Neural crest cell (in vitro differentiated cells): ENCODE data around the gene MAP3K7CL. TPM values are rescaled to one million over a fixed set of nuclear protein-coding genes. Genes with fewer than 3 reads are reported as not detected.

Experiments
- DNase-seq: peaks from one replicate; pipeline ENCODE4 v3.0.0; 2021; ENCODE audit warnings: low read depth, mixed read lengths, low spot score
- H3K27ac Mint-ChIP-seq: one replicate; pipeline ENCODE4 v1.8.0; 2021; ENCODE audit warnings: mild to moderate bottlenecking, mixed read lengths; ENCODE audit not compliant: unreplicated experiment
- H3K27me3 Mint-ChIP-seq: 2 replicates; pipeline ENCODE4 v1.8.0; 2021; ENCODE audit warnings: low read depth, mild to moderate bottlenecking, mixed read lengths
- H3K36me3 Mint-ChIP-seq: 2 replicates; pipeline ENCODE4 v1.8.0; 2021; ENCODE audit warnings: low read depth, mild to moderate bottlenecking, mixed read lengths
- H3K4me1 Mint-ChIP-seq: 2 replicates; pipeline ENCODE4 v1.8.0; 2021; ENCODE audit warnings: mixed read lengths
- H3K4me3 Mint-ChIP-seq: one replicate; pipeline ENCODE4 v1.8.0; 2021; ENCODE audit warnings: mild to moderate bottlenecking, mixed read lengths
- H3K9me3 Mint-ChIP-seq: 2 replicates; pipeline ENCODE4 v1.8.0; 2021; ENCODE audit warnings: mixed read lengths
- total RNA-seq: library from RNA; stranded (reverse); gene quantifications from 2 replicates; pipeline ENCODE4 v1.2.1, GENCODE V29; 2021
- TF ChIP-seq, protein P1 (sequence below): fragments of 200-600 bp; sonication (generic); conservative IDR thresholded peaks from 2 replicates; pipeline ENCODE4 v1.5.0; 2021; ENCODE audit warnings: antibody characterized with exemption, mild to moderate bottlenecking

The MAP3K7CL gene
- total RNA-seq, 1 donor from 2014 or later: not detected

DNA sequence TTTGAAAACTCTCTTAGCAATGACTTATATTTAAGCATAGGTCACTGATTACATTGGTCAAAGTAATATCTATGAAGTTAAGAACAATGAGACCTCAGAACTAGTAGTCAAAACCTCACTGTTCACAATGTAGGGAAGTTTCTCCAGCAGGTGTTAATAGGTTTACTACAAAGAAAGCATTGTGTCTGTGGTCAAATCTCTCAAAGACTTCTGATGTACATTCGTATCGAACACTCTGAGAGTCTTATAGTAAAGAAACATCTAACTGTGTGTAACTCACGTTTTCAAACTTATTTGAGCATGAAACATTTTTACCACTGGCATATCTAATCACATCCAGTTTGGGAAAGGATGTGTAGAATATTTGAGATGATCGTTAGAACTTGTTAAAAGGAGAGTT is 76.0 kb downstream of the MAP3K7CL start:
- peaks cover 10% of the 10 kb centered on the region for H3K4me1 Mint-ChIP-seq
- no peak overlapping the region for H3K4me3 Mint-ChIP-seq
- peaks cover under 1% of the 10 kb centered on the region for H3K9me3 Mint-ChIP-seq
- TF ChIP-seq, protein P1, sequence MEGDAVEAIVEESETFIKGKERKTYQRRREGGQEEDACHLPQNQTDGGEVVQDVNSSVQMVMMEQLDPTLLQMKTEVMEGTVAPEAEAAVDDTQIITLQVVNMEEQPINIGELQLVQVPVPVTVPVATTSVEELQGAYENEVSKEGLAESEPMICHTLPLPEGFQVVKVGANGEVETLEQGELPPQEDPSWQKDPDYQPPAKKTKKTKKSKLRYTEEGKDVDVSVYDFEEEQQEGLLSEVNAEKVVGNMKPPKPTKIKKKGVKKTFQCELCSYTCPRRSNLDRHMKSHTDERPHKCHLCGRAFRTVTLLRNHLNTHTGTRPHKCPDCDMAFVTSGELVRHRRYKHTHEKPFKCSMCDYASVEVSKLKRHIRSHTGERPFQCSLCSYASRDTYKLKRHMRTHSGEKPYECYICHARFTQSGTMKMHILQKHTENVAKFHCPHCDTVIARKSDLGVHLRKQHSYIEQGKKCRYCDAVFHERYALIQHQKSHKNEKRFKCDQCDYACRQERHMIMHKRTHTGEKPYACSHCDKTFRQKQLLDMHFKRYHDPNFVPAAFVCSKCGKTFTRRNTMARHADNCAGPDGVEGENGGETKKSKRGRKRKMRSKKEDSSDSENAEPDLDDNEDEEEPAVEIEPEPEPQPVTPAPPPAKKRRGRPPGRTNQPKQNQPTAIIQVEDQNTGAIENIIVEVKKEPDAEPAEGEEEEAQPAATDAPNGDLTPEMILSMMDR: no peak
- no peaks in the 10 kb centered on the region for H3K27me3 Mint-ChIP-seq
- no peak for DNase-seq
- H3K36me3 Mint-ChIP-seq: peaks cover under 1% of the 10 kb centered on the region
- no peak overlapping the region for H3K27ac Mint-ChIP-seq

DNA sequence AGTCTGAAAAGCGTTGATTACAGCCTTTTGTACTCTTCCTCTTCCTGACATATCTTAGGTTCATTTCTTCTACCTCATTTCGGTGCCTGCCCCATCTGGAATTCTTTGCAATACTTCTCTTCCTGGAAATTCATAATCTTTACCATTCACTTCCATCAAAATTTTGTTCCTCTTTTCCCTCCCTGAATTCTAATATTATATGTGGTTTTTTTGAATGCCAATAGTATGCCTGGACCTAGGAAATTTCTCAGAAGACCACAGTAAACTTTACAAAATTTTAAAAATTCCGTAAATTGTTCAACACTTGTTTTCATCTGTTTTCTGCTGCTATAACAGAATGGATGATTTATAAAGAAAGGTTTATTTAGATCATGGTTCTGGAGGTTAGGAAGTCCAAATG is 76.8 kb downstream of the MAP3K7CL start:
- TF ChIP-seq, protein P1: no peak
- Mint-ChIP-seq H3K27me3 (no peaks in the 10 kb centered on the region), H3K4me3 (no peak overlapping the region), H3K4me1 (peaks cover 10% of the 10 kb centered on the region), H3K27ac (no peak overlapping the region), H3K9me3 (no peaks in the 10 kb centered on the region), H3K36me3 (no peaks in the 10 kb centered on the region)
- no peak for DNase-seq

DNA sequence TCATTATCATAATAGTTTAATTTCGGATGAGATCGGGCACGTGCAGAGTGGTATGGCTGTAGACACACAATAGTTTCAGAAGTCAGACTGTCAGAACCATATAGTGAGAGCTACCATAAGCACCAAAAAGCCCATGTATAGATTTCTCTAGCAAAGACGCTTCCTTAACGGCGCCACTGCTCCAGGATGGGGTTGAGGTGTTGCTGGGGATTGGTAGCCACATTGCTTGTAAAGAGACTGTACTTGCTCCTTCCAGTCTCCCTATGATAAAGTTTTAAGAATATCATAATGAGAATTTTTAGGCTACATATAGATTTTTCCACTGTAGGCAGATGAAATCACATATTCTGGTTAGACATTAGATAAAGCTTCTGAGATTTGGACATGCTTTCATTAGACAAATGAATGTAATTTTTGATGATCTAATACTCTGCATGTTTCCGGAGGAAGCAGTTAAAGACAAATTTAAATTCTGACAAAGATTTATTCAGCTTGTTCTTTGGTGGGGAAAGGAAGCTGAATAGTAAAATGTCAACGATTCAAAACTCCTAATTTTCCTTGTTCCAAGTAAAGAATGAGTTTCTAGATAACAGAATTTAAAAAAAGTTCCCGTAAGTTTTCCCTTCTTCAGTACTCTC is 77.7 kb downstream of the MAP3K7CL start:
- H3K36me3 Mint-ChIP-seq: no peaks in the 10 kb centered on the region
- no peaks in the 10 kb centered on the region for H3K27me3 Mint-ChIP-seq
- DNase-seq: no peak
- no peak overlapping the region for H3K4me3 Mint-ChIP-seq
- peaks cover 10% of the 10 kb centered on the region for H3K4me1 Mint-ChIP-seq
- H3K27ac Mint-ChIP-seq: no peak overlapping the region
- H3K9me3 Mint-ChIP-seq: no peaks in the 10 kb centered on the region
- TF ChIP-seq, protein P1: no peak

DNA sequence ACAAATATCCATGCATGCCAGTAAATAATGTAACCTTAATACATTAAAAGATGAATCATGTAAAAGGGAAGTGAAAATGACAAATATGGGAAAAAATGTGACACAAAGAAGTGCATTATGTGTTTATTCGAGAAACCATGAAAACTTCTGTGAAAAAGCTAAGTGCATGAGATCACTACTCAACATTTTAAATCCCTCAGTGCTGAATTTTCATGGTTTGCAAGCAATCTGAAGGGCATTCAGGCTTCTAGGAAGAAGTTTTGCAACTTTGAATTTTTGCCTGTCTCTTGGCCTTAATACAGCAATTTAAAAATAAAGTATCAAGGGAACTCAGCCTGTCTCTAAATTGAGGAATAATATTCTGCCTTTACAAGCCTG is 78.2 kb downstream of the MAP3K7CL start:
- H3K4me3 Mint-ChIP-seq: no peak overlapping the region
- no peak for DNase-seq
- no peak overlapping the region for H3K27ac Mint-ChIP-seq
- H3K27me3 Mint-ChIP-seq: no peaks in the 10 kb centered on the region
- no peaks in the 10 kb centered on the region for H3K36me3 Mint-ChIP-seq
- H3K9me3 Mint-ChIP-seq: no peaks in the 10 kb centered on the region
- TF ChIP-seq, protein P1: no peak
- peaks cover 10% of the 10 kb centered on the region for H3K4me1 Mint-ChIP-seq

DNA sequence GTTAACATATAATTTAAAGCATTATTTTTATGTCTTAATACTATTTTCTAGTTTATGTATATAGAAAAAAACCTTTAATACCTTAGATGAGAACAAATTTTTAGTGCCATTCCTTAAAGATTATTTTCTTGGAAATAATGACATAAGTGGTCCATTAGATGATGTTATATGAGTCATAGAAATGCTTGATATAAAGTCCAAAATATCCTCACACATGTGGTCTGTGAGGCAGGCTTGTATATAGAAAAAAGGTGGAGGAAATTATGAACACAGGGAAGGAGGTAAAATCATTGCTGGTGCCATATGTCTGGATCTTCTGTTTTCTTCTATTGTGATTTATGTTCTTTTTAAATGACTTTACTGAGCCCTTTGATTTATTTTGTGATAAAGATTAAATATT is 79.3 kb downstream of the MAP3K7CL start:
- TF ChIP-seq, protein P1: no peak
- no peak for DNase-seq
- Mint-ChIP-seq H3K27ac (no peak overlapping the region), H3K36me3 (no peaks in the 10 kb centered on the region), H3K9me3 (no peaks in the 10 kb centered on the region), H3K27me3 (no peaks in the 10 kb centered on the region), H3K4me3 (no peak overlapping the region), H3K4me1 (peaks cover 10% of the 10 kb centered on the region)
